HepG2 (cell line): ENCODE measurements around the gene MTHFD1. TPM values are rescaled to one million over a fixed set of nuclear protein-coding genes. Genes with fewer than 3 reads are reported as not detected.

Experiments
- ATF5 ChIP-seq: sonication (generic); formaldehyde crosslinking; IDR thresholded peaks from 2 replicates; pipeline ENCODE4 v1.4.0; 2020; ENCODE audit warnings: mild to moderate bottlenecking, low read depth, missing genetic modification reagents
- DR1 ChIP-seq: sonication (generic); formaldehyde crosslinking; IDR thresholded peaks from 2 replicates; pipeline ENCODE4 v1.8.0; 2021; ENCODE audit warnings: mild to moderate bottlenecking, missing genetic modification reagents, inconsistent platforms
- ELF3 ChIP-seq: IDR thresholded peaks from 2 replicates; pipeline ENCODE4 v1.6.1; 2016; ENCODE audit warnings: missing genetic modification reagents, missing compliant biosample characterization
- HES4 ChIP-seq: sonication (generic); formaldehyde crosslinking; IDR thresholded peaks from 2 replicates; pipeline ENCODE4 v1.9.0; 2021; ENCODE audit warnings: mild to moderate bottlenecking, missing genetic modification reagents, borderline replicate concordance
- HNF4A ChIP-seq: sonication (generic); formaldehyde crosslinking; IDR thresholded peaks from 2 replicates; pipeline ENCODE4 v1.4.0; 2020; ENCODE audit warnings: missing genetic modification reagents
- KLF13 ChIP-seq: sonication (generic); formaldehyde crosslinking; IDR thresholded peaks from 2 replicates; pipeline ENCODE4 v1.4.0; 2020; ENCODE audit warnings: mild to moderate bottlenecking, missing genetic modification reagents
- MED8 ChIP-seq: sonication (generic); formaldehyde crosslinking; IDR thresholded peaks from 2 replicates; pipeline ENCODE4 v1.8.1; 2023; ENCODE audit warnings: mild to moderate bottlenecking, missing genetic modification reagents; ENCODE audit not compliant: insufficient replicate concordance
- PLRG1 ChIP-seq: fragments of 450-650 bp; conservative IDR thresholded peaks from 2 replicates; pipeline ENCODE4 v1.6.1; 2016
- TBP ChIP-seq: sonication (generic); formaldehyde crosslinking; IDR thresholded peaks from 2 replicates; pipeline ENCODE4 v1.5.0; 2020; ENCODE audit warnings: missing genetic modification reagents
- ZNF142 ChIP-seq: sonication (generic); formaldehyde crosslinking; IDR thresholded peaks from 2 replicates; pipeline ENCODE4 v1.4.0; 2020; ENCODE audit warnings: missing genetic modification reagents
- ZNF256 ChIP-seq: sonication (generic); formaldehyde crosslinking; conservative IDR thresholded peaks from 2 replicates; pipeline ENCODE4 v1.4.0; 2020; ENCODE audit warnings: missing genetic modification reagents
- ZNF260 ChIP-seq: sonication (generic); formaldehyde crosslinking; IDR thresholded peaks from 2 replicates; pipeline ENCODE4 v1.4.0; 2020; ENCODE audit warnings: missing genetic modification reagents, low read depth, mild to moderate bottlenecking, borderline replicate concordance
- ZNF280D ChIP-seq: sonication (generic); formaldehyde crosslinking; IDR thresholded peaks from 2 replicates; pipeline ENCODE4 v1.5.1; 2020; ENCODE audit warnings: mild to moderate bottlenecking, missing genetic modification reagents
- ZNF33A ChIP-seq: sonication (generic); formaldehyde crosslinking; IDR thresholded peaks from 2 replicates; pipeline ENCODE4 v1.5.1; 2020; ENCODE audit warnings: missing genetic modification reagents, mild to moderate bottlenecking, moderate library complexity, borderline replicate concordance
- ZNF652 ChIP-seq: IDR thresholded peaks from 2 replicates; pipeline ENCODE4 v1.6.1; 2016; ENCODE audit warnings: low read depth, borderline replicate concordance
- ZNF761 ChIP-seq: sonication (generic); formaldehyde crosslinking; conservative IDR thresholded peaks from 2 replicates; pipeline ENCODE4 v1.4.0; 2020; ENCODE audit warnings: mild to moderate bottlenecking, missing genetic modification reagents
- ZNF788 ChIP-seq: sonication (generic); formaldehyde crosslinking; IDR thresholded peaks from 2 replicates; pipeline ENCODE4 v1.5.0; 2020; ENCODE audit warnings: mild to moderate bottlenecking, missing genetic modification reagents, borderline replicate concordance
- ZNF792 ChIP-seq: IDR thresholded peaks from 2 replicates; pipeline ENCODE4 v1.6.1; 2016
- ZUFSP ChIP-seq: sonication (generic); formaldehyde crosslinking; IDR thresholded peaks from 2 replicates; pipeline ENCODE4 v1.9.0; 2021; ENCODE audit warnings: missing genetic modification reagents, mild to moderate bottlenecking, borderline replicate concordance
- polyA plus RNA-seq, 8 experiments: library from polyadenylated mRNA; depleted of rRNA in 3 of 8; stranded (reverse) in 7 of 8; unstranded in 1 of 8; fragments of >200 nt; fragmentation: Illumina TruSeq in 4 of 8; extraction: Trizol in 4 of 8; gene quantifications; 2 replicates each; pipeline versions ENCODE4 v1.2.1 to v1.2.3, GENCODE V29; 2011 to 2016; ENCODE audit warnings: low read depth in 4 of 8, missing spikeins in 1 of 8, mixed read lengths in 1 of 8; ENCODE audit not compliant: insufficient read depth in 1 of 8
- total RNA-seq, 5 experiments: library from RNA; depleted of rRNA; stranded (reverse); fragments of >200 nt; fragmentation: Illumina TruSeq; extraction: Trizol; gene quantifications; 2 replicates each; pipeline ENCODE4 v1.2.3, GENCODE V29; 2016; ENCODE audit warnings: low read depth in 1 of 5

The MTHFD1 gene
- total and polyA plus RNA-seq, 2 of the 13 experiments (the other 11 are each of a cell fraction or from before 2014, with no cell fraction given): 31.0 to 106 TPM

- TF ChIP-seq ZNF792 (CRISPR knock-in tag) (no peak), HES4 (no peak), HNF4A (CRISPR knock-in tag) (no peak), TBP (no peak), ZNF761 (CRISPR knock-in tag) (no peak), ZNF256 (no peak), DR1 (peak; percentile 81), KLF13 (CRISPR knock-in tag) (no peak), ELF3 (CRISPR knock-in tag) (peak; percentile 17; the same call in 1 of the 2 replicates), ATF5 (0 out of 2 replicates have a peak, but pooled peaks have one; percentile 56), ZNF260 (CRISPR knock-in tag) (no peak), MED8 (CRISPR knock-in tag) (peak; percentile 58), ZNF33A (CRISPR knock-in tag) (no peak), ZNF788 (CRISPR knock-in tag) (peak; percentile 64; the same call in 1 of the 2 replicates), ZNF280D (CRISPR knock-in tag) (peak; percentile 86), ZUFSP (CRISPR knock-in tag) (no peak), ZNF142 (CRISPR knock-in tag) (no peak), ZNF652 (CRISPR knock-in tag) (no peak), PLRG1 (no peak)
These were observed 49.4 kb upstream of the MTHFD1 start (continued) for GRCh38 chr14:64338616-64339316.
